Measurements from ENCODE around the gene BMAL1.

BMAL1 gene

DNA sequence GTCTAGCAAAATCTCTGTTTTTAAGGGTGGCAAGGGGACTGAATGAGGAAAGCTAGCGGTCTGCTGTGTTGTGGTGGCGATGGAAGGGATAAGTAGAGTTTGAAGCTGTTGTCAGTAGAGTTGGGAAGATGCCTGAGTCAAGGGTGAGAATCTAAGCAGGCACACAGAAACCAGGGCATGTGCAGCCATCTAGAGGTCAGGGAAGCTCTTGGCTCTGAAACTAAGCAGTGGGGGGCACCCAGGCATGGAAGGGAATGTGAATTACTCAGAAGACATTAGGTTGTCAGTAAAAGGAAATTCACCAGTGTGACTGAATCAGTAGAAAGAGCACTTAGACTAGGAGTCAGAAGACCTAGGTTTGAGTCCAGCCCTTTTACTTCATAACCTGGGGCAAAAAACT, 15.4 kb downstream of the BMAL1 start:
- Mint-ChIP-seq H3K27me3 (ENCODE audit: low read depth, poor library complexity) (peaks cover 11% of the 10 kb centered on the region), H3K9me3 (no peaks in the 10 kb centered on the region), H3K4me1 (no peaks in the 10 kb centered on the region), H3K27ac (no peak overlapping the region), H3K4me3 (no peak overlapping the region), H3K36me3 (ENCODE audit: low read depth) (no peaks in the 10 kb centered on the region)
- no peak for DNase-seq
- TF ChIP-seq, protein P1, sequence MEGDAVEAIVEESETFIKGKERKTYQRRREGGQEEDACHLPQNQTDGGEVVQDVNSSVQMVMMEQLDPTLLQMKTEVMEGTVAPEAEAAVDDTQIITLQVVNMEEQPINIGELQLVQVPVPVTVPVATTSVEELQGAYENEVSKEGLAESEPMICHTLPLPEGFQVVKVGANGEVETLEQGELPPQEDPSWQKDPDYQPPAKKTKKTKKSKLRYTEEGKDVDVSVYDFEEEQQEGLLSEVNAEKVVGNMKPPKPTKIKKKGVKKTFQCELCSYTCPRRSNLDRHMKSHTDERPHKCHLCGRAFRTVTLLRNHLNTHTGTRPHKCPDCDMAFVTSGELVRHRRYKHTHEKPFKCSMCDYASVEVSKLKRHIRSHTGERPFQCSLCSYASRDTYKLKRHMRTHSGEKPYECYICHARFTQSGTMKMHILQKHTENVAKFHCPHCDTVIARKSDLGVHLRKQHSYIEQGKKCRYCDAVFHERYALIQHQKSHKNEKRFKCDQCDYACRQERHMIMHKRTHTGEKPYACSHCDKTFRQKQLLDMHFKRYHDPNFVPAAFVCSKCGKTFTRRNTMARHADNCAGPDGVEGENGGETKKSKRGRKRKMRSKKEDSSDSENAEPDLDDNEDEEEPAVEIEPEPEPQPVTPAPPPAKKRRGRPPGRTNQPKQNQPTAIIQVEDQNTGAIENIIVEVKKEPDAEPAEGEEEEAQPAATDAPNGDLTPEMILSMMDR (IDR thresholded peaks at IDR 0.05), result no peak

DNA sequence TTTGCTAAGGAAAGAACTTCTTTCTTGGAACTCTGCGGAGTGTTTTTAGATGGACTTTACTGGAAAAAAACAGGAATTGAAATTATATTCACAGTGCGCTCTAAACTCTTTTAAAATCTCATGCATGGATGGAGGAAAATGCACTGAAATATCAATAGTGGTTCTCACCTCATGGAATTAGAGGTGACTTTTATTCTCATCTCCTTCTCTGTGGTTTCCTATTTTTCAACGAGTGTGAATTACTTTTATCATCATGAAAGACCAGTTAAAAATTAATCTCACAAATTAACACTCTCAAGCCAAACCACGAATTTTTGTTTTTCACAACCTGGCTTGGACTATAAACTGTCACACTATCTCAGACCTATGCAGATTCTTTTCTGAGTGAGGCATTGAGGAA, 16.6 kb downstream of the BMAL1 start:
- Mint-ChIP-seq H3K4me1 (no peaks in the 10 kb centered on the region), H3K36me3 (ENCODE audit: low read depth) (no peaks in the 10 kb centered on the region)
- TF ChIP-seq, protein P1 (IDR thresholded peaks at IDR 0.05), result no peak

DNA sequence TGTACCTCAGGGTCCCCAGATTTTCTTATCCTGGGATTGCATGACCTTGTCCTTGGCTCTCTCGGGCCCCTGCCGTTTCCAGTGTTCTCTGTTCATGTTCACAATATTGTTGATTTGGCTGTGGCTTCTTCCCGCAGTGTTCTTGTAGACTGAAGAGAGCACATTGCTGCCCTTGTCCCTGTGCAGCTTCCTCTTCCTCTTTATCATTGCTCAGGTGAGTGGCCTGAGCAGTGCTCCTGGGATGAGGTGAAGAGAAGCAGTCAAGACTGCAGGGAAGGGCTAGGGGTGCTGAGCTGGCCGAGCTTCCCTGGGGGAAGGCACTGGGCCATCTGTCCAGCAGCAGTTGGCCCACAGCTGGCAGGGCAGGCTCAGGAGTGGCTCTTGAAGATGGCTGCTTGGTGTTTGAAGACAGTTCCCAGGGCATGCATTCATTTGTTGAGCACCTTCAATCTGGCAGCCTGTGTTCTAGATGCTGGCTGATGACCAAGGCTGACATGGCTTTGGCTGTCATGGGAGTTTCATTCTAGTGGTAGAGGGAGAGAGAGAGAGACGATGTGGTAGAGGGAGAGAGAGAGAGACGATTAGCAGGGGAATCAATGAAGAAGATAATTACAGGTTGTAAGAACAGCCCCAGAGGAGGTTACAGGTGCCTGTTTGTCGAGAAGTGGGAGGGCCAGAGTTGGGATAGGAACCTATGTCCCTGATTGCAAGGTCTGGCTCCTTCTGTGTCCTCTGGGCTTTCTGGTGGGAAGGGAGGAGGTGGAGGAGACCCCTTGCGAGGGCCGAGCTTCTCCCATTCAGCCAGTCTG, 17.4 kb downstream of the BMAL1 start:
- H3K9me3 Mint-ChIP-seq, result no peaks in the 10 kb centered on the region

More for the DNA sequence above, 16.6 kb downstream of the BMAL1 start:
- no peak overlapping the region for H3K4me3 Mint-ChIP-seq
- H3K27ac Mint-ChIP-seq, result no peak overlapping the region
- H3K27me3 Mint-ChIP-seq (ENCODE audit: low read depth, poor library complexity), result peaks cover 11% of the 10 kb centered on the region
- H3K9me3 Mint-ChIP-seq, result no peaks in the 10 kb centered on the region
- no peak for DNase-seq

DNA sequence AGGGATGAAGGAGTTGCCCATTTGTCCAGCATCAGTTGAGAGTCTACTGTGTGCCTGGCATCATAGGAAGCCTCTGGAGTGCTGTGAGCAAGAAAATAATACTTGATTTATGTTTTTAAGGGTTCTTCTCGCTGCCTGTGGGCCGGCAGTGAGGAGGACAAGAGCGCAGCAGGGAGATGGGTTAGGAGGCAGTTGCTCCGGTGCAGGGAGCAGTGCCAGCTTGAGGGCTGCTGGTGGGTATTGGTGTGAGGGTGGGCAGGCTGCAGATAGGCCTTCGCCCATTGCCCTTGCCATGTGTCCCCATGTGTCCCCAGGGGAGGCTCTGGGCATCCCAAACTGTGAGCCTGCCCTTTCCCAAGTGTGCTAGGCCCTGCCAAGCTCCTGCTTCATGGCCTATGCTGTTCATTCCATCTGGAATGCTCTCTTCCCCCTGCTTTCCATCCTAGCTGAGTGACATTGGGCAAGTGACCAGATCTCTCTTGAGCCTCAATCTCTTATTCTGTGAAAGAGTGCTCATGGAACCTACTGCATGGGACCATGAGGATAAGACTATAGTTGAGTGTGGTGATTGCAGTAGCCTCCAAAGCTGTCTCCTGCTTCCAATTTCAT, 19.8 kb downstream of the BMAL1 start:
- H3K36me3 Mint-ChIP-seq (ENCODE audit: low read depth), result no peaks in the 10 kb centered on the region
- peaks cover 8% of the 10 kb centered on the region for H3K27me3 Mint-ChIP-seq (ENCODE audit: low read depth, poor library complexity)
- peak overlapping the region; percentile 9 for H3K27ac Mint-ChIP-seq
- H3K4me3 Mint-ChIP-seq, result no peak overlapping the region
- no peaks in the 10 kb centered on the region for H3K9me3 Mint-ChIP-seq
- H3K4me1 Mint-ChIP-seq, result no peaks in the 10 kb centered on the region
- TF ChIP-seq, protein P1 (IDR thresholded peaks at IDR 0.05), result no peak
- DNase-seq, result no peak

More for the DNA sequence above, 17.4 kb downstream of the BMAL1 start:
- Mint-ChIP-seq H3K4me3 (no peak overlapping the region), H3K27ac (no peak overlapping the region), H3K36me3 (ENCODE audit: low read depth) (no peaks in the 10 kb centered on the region), H3K27me3 (ENCODE audit: low read depth, poor library complexity) (peaks cover 10% of the 10 kb centered on the region), H3K4me1 (no peaks in the 10 kb centered on the region)
- TF ChIP-seq, protein P1 (IDR thresholded peaks at IDR 0.05), result no peak
- DNase-seq, result no peak

DNA sequence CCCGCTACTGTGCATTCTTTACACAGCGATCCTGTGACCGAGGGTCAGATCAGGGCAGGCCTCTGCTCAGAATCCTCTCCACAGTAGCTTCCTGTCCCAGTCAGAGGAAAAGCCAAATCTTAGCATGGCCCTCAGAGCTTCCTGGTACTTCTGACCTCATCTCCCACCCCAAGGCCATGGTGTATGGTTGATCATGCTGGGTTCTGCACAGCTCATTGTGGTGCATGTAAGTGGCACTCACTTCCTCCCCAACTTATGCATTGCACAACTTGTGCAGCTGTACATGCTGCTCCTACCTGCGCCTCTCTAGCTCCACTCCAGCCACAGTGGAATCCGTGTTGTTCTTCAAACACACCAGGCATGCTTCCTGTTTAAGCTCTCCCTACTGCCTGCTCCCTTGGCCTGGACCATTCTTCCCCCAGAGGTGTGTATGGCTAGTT, 20.3 kb downstream of the BMAL1 start:
- Mint-ChIP-seq H3K36me3 (ENCODE audit: low read depth) (no peaks in the 10 kb centered on the region), H3K9me3 (no peaks in the 10 kb centered on the region), H3K4me3 (no peak overlapping the region), H3K27me3 (ENCODE audit: low read depth, poor library complexity) (peaks cover 8% of the 10 kb centered on the region), H3K4me1 (no peaks in the 10 kb centered on the region), H3K27ac (no peak overlapping the region)
- no peak for DNase-seq
- TF ChIP-seq, protein P1 (IDR thresholded peaks at IDR 0.05), result no peak
